ENCODE data around the gene SCRT2. TPM values are rescaled to one million over a fixed set of nuclear protein-coding genes. Genes with fewer than 3 reads are reported as not detected.

SCRT2 gene
- total RNA-seq, 1 experiment from 2014 or later = not detected

- peaks cover 4% of the 10 kb centered on the region for H3K23me2 ChIP-seq (ENCODE audit: insufficient read length, low read depth, low read length, poor library complexity, severe bottlenecking)
- no peak overlapping the region for H3K27ac ChIP-seq (ENCODE audit: insufficient read length, low read depth, low read length)
- Mint-ChIP-seq H3K4me1 (peaks cover 23 to 24% of the 10 kb centered on the region in 2 experiments), H3K9me3 (peaks cover 0 to 2% of the 10 kb centered on the region in 2 experiments; a peak in 1 of 5 replicates), H3K4me3 (no peak overlapping the region), H3K27ac (no peak overlapping the region; a peak in 1 of 7 replicates), H3K27me3 (ENCODE audit: low read depth) (peaks cover 1% of the 10 kb centered on the region; the same call in 1 of the 2 replicates), H3K36me3 (ENCODE audit: insufficient read depth in 1 of 3, low read depth in 3 of 3) (peaks cover 25 to 40% (median 37%) of the 10 kb centered on the region in 3 experiments)
- H2AFZ ChIP-seq (ENCODE audit: low read length) = no peak overlapping the region
- no peak for DNase-seq
- H3K4me1 ChIP-seq (ENCODE audit: insufficient read depth, low read length) = no peaks in the 10 kb centered on the region; the same call in 1 of the 2 replicates
- H2BK15ac ChIP-seq (ENCODE audit: low read depth, low read length) = no peak overlapping the region
- no CpG with 5 or more reads among the region's 2 CpGs for WGBS (ENCODE audit: extremely low coverage, insufficient read length, low lambda C conversion rate)
- no peaks in the 10 kb centered on the region for H3K79me1 ChIP-seq (ENCODE audit: insufficient read depth, low read depth, low read length, poor library complexity, severe bottlenecking)
- no peak overlapping the region for H3K56ac ChIP-seq (ENCODE audit: insufficient read length, low read depth, low read length)
- no peak overlapping the region for H3T11ph ChIP-seq (ENCODE audit: low read length)
- H4K20me1 ChIP-seq (ENCODE audit: control insufficient read depth, insufficient read depth, insufficient read length) = no peaks in the 10 kb centered on the region
- no peaks in the 10 kb centered on the region for H3K27me3 ChIP-seq (ENCODE audit: insufficient read depth, low read length)
- no peak overlapping the region for H3K23ac ChIP-seq (ENCODE audit: insufficient read length, low read depth, low read length)
- H4K8ac ChIP-seq (replicated peaks; ENCODE audit: insufficient read length, low read depth, low read length) = no peak overlapping the region
- H2BK20ac ChIP-seq (ENCODE audit: low read depth, low read length, poor library complexity, severe bottlenecking) = no peak overlapping the region
- no peak overlapping the region for H2BK120ac ChIP-seq (ENCODE audit: low read depth, low read length, poor library complexity, severe bottlenecking)
- H2AK5ac ChIP-seq (ENCODE audit: insufficient read length, low read length) = no peak overlapping the region
- no peak overlapping the region for H3K18ac ChIP-seq (ENCODE audit: insufficient read length, low read depth, low read length)
- H2BK5ac ChIP-seq (ENCODE audit: insufficient read length, low read length) = no peak overlapping the region
- no peak overlapping the region for H4K5ac ChIP-seq (ENCODE audit: insufficient read length, low read depth, low read length)
- H3K4me2 ChIP-seq (ENCODE audit: insufficient read depth, insufficient read length, low read length) = no peak overlapping the region
- H2BK12ac ChIP-seq (ENCODE audit: insufficient read length, low read depth, low read length) = no peak overlapping the region
- no peak overlapping the region for H4K91ac ChIP-seq (ENCODE audit: insufficient read length, low read depth, low read length)
- TF ChIP-seq, protein P1, sequence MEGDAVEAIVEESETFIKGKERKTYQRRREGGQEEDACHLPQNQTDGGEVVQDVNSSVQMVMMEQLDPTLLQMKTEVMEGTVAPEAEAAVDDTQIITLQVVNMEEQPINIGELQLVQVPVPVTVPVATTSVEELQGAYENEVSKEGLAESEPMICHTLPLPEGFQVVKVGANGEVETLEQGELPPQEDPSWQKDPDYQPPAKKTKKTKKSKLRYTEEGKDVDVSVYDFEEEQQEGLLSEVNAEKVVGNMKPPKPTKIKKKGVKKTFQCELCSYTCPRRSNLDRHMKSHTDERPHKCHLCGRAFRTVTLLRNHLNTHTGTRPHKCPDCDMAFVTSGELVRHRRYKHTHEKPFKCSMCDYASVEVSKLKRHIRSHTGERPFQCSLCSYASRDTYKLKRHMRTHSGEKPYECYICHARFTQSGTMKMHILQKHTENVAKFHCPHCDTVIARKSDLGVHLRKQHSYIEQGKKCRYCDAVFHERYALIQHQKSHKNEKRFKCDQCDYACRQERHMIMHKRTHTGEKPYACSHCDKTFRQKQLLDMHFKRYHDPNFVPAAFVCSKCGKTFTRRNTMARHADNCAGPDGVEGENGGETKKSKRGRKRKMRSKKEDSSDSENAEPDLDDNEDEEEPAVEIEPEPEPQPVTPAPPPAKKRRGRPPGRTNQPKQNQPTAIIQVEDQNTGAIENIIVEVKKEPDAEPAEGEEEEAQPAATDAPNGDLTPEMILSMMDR (conservative IDR thresholded peaks at IDR 0.05) = no peak
- no peaks in the 10 kb centered on the region; the same call in 1 of the 2 replicates for H3K79me2 ChIP-seq (ENCODE audit: insufficient read depth, low read length)
- H3K4ac ChIP-seq (ENCODE audit: low read depth, low read length) = no peak overlapping the region
- no peaks in the 10 kb centered on the region for H3K9me3 ChIP-seq (ENCODE audit: control insufficient read depth, low read depth, low read length)
- H3K9ac ChIP-seq (ENCODE audit: extremely low read depth, insufficient read length, low read length) = no peak overlapping the region
- no peak overlapping the region for H3K14ac ChIP-seq (ENCODE audit: insufficient read depth, low read length)
These were observed 28.1 kb downstream of the SCRT2 start for GRCh38 chr20:647479-648019.

All from H9 (cell line).